ENCODE data around the gene LEF1.

DNA sequence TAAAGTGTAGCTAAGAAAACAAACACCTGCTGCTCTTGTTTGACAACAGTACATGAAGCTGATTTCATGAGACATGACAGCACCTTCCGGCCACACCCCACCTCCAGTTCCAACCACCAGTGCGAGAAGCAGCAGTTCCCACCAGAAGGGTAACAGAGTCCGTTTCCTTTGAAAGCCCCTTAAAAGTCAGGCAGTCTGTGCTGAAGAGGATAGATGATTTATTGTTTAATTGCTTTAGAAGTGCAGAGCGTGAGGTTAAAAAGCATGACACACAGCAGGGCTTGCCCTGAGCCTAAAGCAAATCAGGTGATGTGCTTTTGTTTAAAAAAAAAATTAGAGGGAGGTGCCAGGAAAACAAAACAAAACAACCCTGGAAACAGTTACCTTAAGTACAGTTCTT lies 96.4 kb downstream of the LEF1 start:
- TF ChIP-seq, protein P1, sequence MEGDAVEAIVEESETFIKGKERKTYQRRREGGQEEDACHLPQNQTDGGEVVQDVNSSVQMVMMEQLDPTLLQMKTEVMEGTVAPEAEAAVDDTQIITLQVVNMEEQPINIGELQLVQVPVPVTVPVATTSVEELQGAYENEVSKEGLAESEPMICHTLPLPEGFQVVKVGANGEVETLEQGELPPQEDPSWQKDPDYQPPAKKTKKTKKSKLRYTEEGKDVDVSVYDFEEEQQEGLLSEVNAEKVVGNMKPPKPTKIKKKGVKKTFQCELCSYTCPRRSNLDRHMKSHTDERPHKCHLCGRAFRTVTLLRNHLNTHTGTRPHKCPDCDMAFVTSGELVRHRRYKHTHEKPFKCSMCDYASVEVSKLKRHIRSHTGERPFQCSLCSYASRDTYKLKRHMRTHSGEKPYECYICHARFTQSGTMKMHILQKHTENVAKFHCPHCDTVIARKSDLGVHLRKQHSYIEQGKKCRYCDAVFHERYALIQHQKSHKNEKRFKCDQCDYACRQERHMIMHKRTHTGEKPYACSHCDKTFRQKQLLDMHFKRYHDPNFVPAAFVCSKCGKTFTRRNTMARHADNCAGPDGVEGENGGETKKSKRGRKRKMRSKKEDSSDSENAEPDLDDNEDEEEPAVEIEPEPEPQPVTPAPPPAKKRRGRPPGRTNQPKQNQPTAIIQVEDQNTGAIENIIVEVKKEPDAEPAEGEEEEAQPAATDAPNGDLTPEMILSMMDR (conservative IDR thresholded peaks at IDR 0.05 in 1 of 2, IDR thresholded peaks at IDR 0.05 in 1 of 2; ENCODE audit: extremely low read depth in 1 of 2, insufficient read depth in 1 of 2, low read depth in 1 of 2, low read length in 2 of 2): no peak
- no peak for TF ChIP-seq EZH2 (IDR thresholded peaks at IDR 0.05; ENCODE audit: borderline replicate concordance, low read length)

All from mammary epithelial cell (primary cell).